Testis (tissue), 2 donors: Measurements from ENCODE around the gene CFAP43.

Source experiments
- POLR2A ChIP-seq: fragments of 450-650 bp; IDR thresholded peaks from one replicate; pipeline ENCODE4 v1.6.1; 2017; ENCODE audit warnings: antibody characterized with exemption, mild to moderate bottlenecking, moderate library complexity
- TF ChIP-seq, protein P1 (sequence below), 3 experiments: fragments of 450-650 bp in 2 of 3; fragments of 200-600 bp in 1 of 3; sonication (generic) in 1 of 3; IDR thresholded peaks; one replicate each; pipeline ENCODE4 v1.5.1; 2016 to 2019; ENCODE audit warnings: antibody characterized with exemption in 3 of 3, mild to moderate bottlenecking in 2 of 3, moderate library complexity in 1 of 3

DNA sequence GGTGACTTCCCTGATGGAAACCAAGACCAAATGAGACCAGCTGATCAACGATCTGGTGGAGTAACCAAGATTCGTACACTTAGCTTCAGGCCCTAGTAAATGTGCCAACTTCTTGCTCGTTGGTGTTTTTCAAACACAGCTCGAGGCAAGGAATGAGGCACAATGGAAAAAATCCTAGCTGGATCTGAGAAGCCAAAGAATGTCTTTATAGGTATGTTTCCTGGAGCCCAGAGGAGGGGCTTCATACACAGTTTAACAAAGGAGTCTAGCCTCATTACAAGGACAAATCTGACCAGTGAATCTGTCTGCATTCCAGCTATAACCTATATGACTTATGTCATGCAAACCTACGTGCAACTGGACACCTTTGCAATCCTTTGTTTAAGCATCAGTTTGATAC, 150.2 kb downstream of the CFAP43 start:
- TF ChIP-seq, protein P1, sequence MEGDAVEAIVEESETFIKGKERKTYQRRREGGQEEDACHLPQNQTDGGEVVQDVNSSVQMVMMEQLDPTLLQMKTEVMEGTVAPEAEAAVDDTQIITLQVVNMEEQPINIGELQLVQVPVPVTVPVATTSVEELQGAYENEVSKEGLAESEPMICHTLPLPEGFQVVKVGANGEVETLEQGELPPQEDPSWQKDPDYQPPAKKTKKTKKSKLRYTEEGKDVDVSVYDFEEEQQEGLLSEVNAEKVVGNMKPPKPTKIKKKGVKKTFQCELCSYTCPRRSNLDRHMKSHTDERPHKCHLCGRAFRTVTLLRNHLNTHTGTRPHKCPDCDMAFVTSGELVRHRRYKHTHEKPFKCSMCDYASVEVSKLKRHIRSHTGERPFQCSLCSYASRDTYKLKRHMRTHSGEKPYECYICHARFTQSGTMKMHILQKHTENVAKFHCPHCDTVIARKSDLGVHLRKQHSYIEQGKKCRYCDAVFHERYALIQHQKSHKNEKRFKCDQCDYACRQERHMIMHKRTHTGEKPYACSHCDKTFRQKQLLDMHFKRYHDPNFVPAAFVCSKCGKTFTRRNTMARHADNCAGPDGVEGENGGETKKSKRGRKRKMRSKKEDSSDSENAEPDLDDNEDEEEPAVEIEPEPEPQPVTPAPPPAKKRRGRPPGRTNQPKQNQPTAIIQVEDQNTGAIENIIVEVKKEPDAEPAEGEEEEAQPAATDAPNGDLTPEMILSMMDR (IDR thresholded peaks at IDR 0.05), result no peak
- no peak for TF ChIP-seq POLR2A
